CD4-positive, alpha-beta T cell treated with Interleukin-6 for 4 hours (primary cell): Measurements from ENCODE around the gene SIRPA.

Experiments
- DNase-seq: peaks from one replicate; pipeline ENCODE4 v3.0.0-alpha.2; 2020; ENCODE audit warnings: mixed read lengths

The SIRPA gene

GRCh38 chr20:1894951-1895673, at the start of gene SIRPA:
Gene SIRPA (plus strand): TSS chr20:1895407. CDS start chr20:1895448, 41 bp downstream.
- DNase-seq: no peak

- no peak for DNase-seq
Measured at GRCh38 chr20:1845701-1846100, 49.5 kb upstream of the SIRPA start.

- no peak for DNase-seq
Measured at GRCh38 chr20:1846341-1846740, 48.9 kb upstream of the SIRPA start.

GRCh38 chr20:1846876-1847275, 48.3 kb upstream of the SIRPA start:
- DNase-seq: no peak

- no peak for DNase-seq
Measured at GRCh38 chr20:1847780-1848179, 47.4 kb upstream of the SIRPA start.

- no peak for DNase-seq
Measured at GRCh38 chr20:1848373-1848772, 46.8 kb upstream of the SIRPA start.

GRCh38 chr20:1851396-1851795, 43.8 kb upstream of the SIRPA start:
- no peak for DNase-seq

- no peak for DNase-seq
Measured at GRCh38 chr20:1853473-1853872, 41.7 kb upstream of the SIRPA start.

GRCh38 chr20:1854246-1854645, 41.0 kb upstream of the SIRPA start:
- DNase-seq: no peak

- DNase-seq: no peak
Measured at GRCh38 chr20:1855109-1855508, 40.1 kb upstream of the SIRPA start.

- no peak for DNase-seq
Measured at GRCh38 chr20:1855690-1856089, 39.5 kb upstream of the SIRPA start.

- no peak for DNase-seq
Measured at GRCh38 chr20:1856424-1856823, 38.8 kb upstream of the SIRPA start.

GRCh38 chr20:1857466-1857865, 37.7 kb upstream of the SIRPA start:
- DNase-seq: no peak

GRCh38 chr20:1858871-1859270, 36.3 kb upstream of the SIRPA start:
- DNase-seq: no peak

- no peak for DNase-seq
Measured at GRCh38 chr20:1860446-1860845, 34.8 kb upstream of the SIRPA start.

GRCh38 chr20:1861347-1861976, 33.7 kb upstream of the SIRPA start:
- DNase-seq: no peak

- DNase-seq: no peak
Measured at GRCh38 chr20:1861996-1862662, 33.1 kb upstream of the SIRPA start.

GRCh38 chr20:1862663-1863053, 32.5 kb upstream of the SIRPA start:
- no peak for DNase-seq

- DNase-seq: no peak
Measured at GRCh38 chr20:1863296-1863695, 31.9 kb upstream of the SIRPA start.

GRCh38 chr20:1866834-1867233, 28.4 kb upstream of the SIRPA start:
- no peak for DNase-seq

- no peak for DNase-seq
Measured at GRCh38 chr20:1867495-1868260, 27.5 kb upstream of the SIRPA start.

GRCh38 chr20:1868856-1869255, 26.4 kb upstream of the SIRPA start:
- no peak for DNase-seq

GRCh38 chr20:1870323-1870722, 24.9 kb upstream of the SIRPA start:
- DNase-seq: no peak
